Calu3 (cell line): ENCODE results near the gene SRPX. TPM values are rescaled to one million over a fixed set of nuclear protein-coding genes. Genes with fewer than 3 reads are reported as not detected.

Experiments
- BruUV-seq: library from RNA; stranded (reverse); fragments of 400-500 nt; replicated peaks from 2 replicates; lab custom pipeline; 2021; lab: Mats Ljungman, UMichigan
- CTCF ChIA-PET: fragments of 300-600 bp; sonication (Branson Sonifier 250); formaldehyde crosslinking; loops from one replicate; lab custom pipeline; 2022; ENCODE audit warnings: antibody characterized with exemption; lab: Charles Lee
- DNase-seq: peaks from one replicate; pipeline ENCODE4 v3.0.0; 2022
- H3K27ac Mint-ChIP-seq: one replicate; pipeline ENCODE4 v1.8.0; 2022; ENCODE audit warnings: mixed read lengths; ENCODE audit not compliant: unreplicated experiment
- H3K27me3 Mint-ChIP-seq: one replicate; pipeline ENCODE4 v1.8.0; 2022; ENCODE audit warnings: mixed read lengths; ENCODE audit not compliant: unreplicated experiment
- H3K36me3 Mint-ChIP-seq: one replicate; pipeline ENCODE4 v1.8.0; 2022; ENCODE audit warnings: mild to moderate bottlenecking, moderate library complexity, mixed read lengths; ENCODE audit not compliant: insufficient read depth, unreplicated experiment
- H3K4me1 Mint-ChIP-seq: one replicate; pipeline ENCODE4 v1.8.0; 2022; ENCODE audit warnings: mild to moderate bottlenecking, low read depth, mixed read lengths; ENCODE audit not compliant: unreplicated experiment
- H3K4me3 Mint-ChIP-seq: one replicate; pipeline ENCODE4 v1.8.0; 2022; ENCODE audit warnings: mild to moderate bottlenecking, low read depth, moderate library complexity, mixed read lengths; ENCODE audit not compliant: unreplicated experiment
- H3K9me3 Mint-ChIP-seq: one replicate; pipeline ENCODE4 v1.8.0; 2022; ENCODE audit warnings: low read depth, mixed read lengths; ENCODE audit not compliant: unreplicated experiment
- CTCF ChIP-seq: fragments of 200-600 bp; IDR thresholded peaks from one replicate; pipeline ENCODE4 v1.8.0; 2022; ENCODE audit warnings: antibody characterized with exemption; ENCODE audit not compliant: unreplicated experiment
- intact Hi-C: fragments of 100-400 bp; cut with micrococcal nuclease; formaldehyde crosslinking; loops from one replicate; pipeline ENCODE4 v1.10.0; 2022; ENCODE audit not compliant: unreplicated experiment
- total RNA-seq: library from RNA; stranded (reverse); gene quantifications from 2 replicates; pipeline ENCODE4 v1.2.3, GENCODE V29; 2022

Gene SRPX
- total RNA-seq, 1 experiment from 2014 or later: 1.2 TPM

GRCh38 chrX:38138900-38139299 is 81.8 kb downstream of the SRPX start:
- Mint-ChIP-seq H3K4me3 (no peak overlapping the region), H3K4me1 (no peaks in the 10 kb centered on the region), H3K27ac (no peak overlapping the region), H3K27me3 (no peaks in the 10 kb centered on the region), H3K9me3 (no peaks in the 10 kb centered on the region), H3K36me3 (no peaks in the 10 kb centered on the region)
- no peak for DNase-seq
- CTCF ChIA-PET: no interaction called here
- no TSS peak for BruUV-seq
- intact Hi-C loops: no loop called here
- no peak for TF ChIP-seq CTCF

GRCh38 chrX:38138157-38138891 is 82.3 kb downstream of the SRPX start:
- Mint-ChIP-seq H3K9me3 (no peaks in the 10 kb centered on the region), H3K36me3 (no peaks in the 10 kb centered on the region), H3K27me3 (no peaks in the 10 kb centered on the region), H3K27ac (no peak overlapping the region), H3K4me1 (no peaks in the 10 kb centered on the region), H3K4me3 (no peak overlapping the region)
- TF ChIP-seq CTCF: no peak
- intact Hi-C loops: no loop called here
- no TSS peak for BruUV-seq
- CTCF ChIA-PET: no interaction called here
- DNase-seq: no peak

GRCh38 chrX:38129366-38129765 is 91.3 kb downstream of the SRPX start:
- intact Hi-C loops: no loop called here
- TF ChIP-seq CTCF: no peak
- no peak for DNase-seq
- H3K27ac Mint-ChIP-seq: no peak overlapping the region
- H3K4me3 Mint-ChIP-seq: no peak overlapping the region
- no peaks in the 10 kb centered on the region for H3K36me3 Mint-ChIP-seq
- H3K27me3 Mint-ChIP-seq: no peaks in the 10 kb centered on the region
- CTCF ChIA-PET: no interaction called here
- no TSS peak for BruUV-seq
- peaks cover 14% of the 10 kb centered on the region for H3K4me1 Mint-ChIP-seq
- no peaks in the 10 kb centered on the region for H3K9me3 Mint-ChIP-seq

- intact Hi-C loops: no loop called here
- Mint-ChIP-seq H3K27me3 (no peaks in the 10 kb centered on the region), H3K4me3 (no peak overlapping the region), H3K36me3 (no peaks in the 10 kb centered on the region), H3K27ac (no peak overlapping the region), H3K4me1 (peaks cover 14% of the 10 kb centered on the region), H3K9me3 (no peaks in the 10 kb centered on the region)
- BruUV-seq: no TSS peak
- DNase-seq: no peak
- CTCF ChIA-PET: no interaction called here
- TF ChIP-seq CTCF: no peak
Observed at GRCh38 chrX:38127961-38128360, 92.7 kb downstream of the SRPX start.
